GM19023 (cell line): ENCODE data around the gene CD74.
A peak's percentile ranks its signal among the peaks of the same experiment; 100 is the strongest.
"Not testable (repeated sequence)": the region's sequence is repeated elsewhere in the genome, so short reads cannot be mapped to it uniquely, and the experiment has no call there.

Experiments used
- ATAC-seq: cut with Tn5 transposase; IDR thresholded peaks from one replicate; pipeline ENCODE4 v1.9.1; 2021; ENCODE audit warnings: mild to moderate bottlenecking, moderate library complexity; ENCODE audit not compliant: unreplicated experiment

Gene CD74

GRCh38 chr5:150441813-150442698 is 29.3 kb upstream of the CD74 start:
- no peak for ATAC-seq

- no peak for ATAC-seq
These were observed 28.5 kb upstream of the CD74 start for GRCh38 chr5:150440948-150441812.

GRCh38 chr5:150438873-150439546 is 26.3 kb upstream of the CD74 start:
- no peak for ATAC-seq

- peak; percentile 94 for ATAC-seq
These were observed 23.5 kb upstream of the CD74 start for GRCh38 chr5:150436141-150436680.

- no peak for ATAC-seq
These were observed 21.8 kb upstream of the CD74 start for GRCh38 chr5:150434464-150434863.

- no peak for ATAC-seq
These were observed 18.9 kb upstream of the CD74 start for GRCh38 chr5:150431574-150431973.

GRCh38 chr5:150431048-150431447 is 18.3 kb upstream of the CD74 start:
- ATAC-seq = no peak

GRCh38 chr5:150429410-150429873 is 16.7 kb upstream of the CD74 start:
- peak; percentile 48 for ATAC-seq

GRCh38 chr5:150428978-150429377 is 16.3 kb upstream of the CD74 start:
- ATAC-seq = no peak

- no peak for ATAC-seq
These were observed 15.6 kb upstream of the CD74 start for GRCh38 chr5:150428106-150428876.

- not testable (repeated sequence) for ATAC-seq
These were observed 13.5 kb upstream of the CD74 start for GRCh38 chr5:150426165-150426564.

GRCh38 chr5:150422758-150423157 is 10.0 kb upstream of the CD74 start:
- ATAC-seq = no peak

GRCh38 chr5:150422075-150422474 is 9.4 kb upstream of the CD74 start:
- no peak for ATAC-seq

GRCh38 chr5:150419630-150420270 is 7.0 kb upstream of the CD74 start:
- peak; percentile 66 for ATAC-seq

GRCh38 chr5:150413902-150414790 is 1.4 kb upstream of the CD74 start:
- ATAC-seq = not testable (repeated sequence)

GRCh38 chr5:150413176-150413901 is 629 bp upstream of the CD74 start:
- no peak for ATAC-seq

- no peak for ATAC-seq
These were observed 1.3 kb downstream of the CD74 start for GRCh38 chr5:150411245-150411979.
